ENCODE data around the gene GPT2.

GPT2 gene

DNA sequence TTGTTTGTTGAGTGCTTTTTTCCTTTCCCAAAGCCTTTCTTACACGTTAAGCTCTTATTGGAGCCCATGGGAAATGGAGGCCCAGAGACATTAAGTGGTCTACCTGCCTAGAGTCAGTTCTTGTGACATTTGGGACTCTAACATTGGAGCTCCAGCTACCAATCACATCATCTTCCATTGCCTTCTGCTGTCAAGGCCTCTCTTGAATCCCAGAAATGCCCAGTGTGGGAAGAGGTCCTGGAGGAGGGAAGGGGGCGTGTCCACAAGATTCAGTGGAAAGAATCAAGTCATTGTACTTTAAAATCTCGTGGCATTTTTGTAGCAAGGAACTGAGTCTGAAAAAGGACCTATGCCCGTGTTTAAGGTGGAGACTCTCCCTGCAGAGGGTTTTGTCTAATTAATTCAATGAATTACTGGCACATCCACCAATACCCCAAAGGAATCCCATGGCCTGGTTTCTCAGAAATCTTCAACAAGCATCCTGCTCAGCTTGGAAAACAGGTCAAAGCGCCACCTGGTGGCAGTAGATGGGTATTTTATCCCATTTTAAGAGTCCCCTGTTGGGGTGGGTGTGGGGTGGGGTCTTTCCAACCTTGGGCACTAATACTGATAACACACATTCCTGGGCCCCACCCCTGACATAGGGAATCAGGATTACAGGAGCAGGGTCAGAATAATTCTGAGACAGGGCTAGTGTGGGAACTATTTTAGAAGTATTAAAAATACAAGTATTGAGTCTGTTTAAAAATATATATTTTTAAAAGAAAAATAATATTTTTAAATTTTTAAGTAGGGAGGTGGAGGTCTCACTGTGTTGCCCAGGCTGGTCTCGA, 24.6 kb downstream of the GPT2 start:
- Histone ChIP-seq H3K36me3 (ENCODE audit: insufficient read depth, low read length) (peaks cover 57% of the 10 kb centered on the region), H3K4me3 (ENCODE audit: low read length) (no peak overlapping the region), H3K9me3 (ENCODE audit: low read length) (no peaks in the 10 kb centered on the region), H3K4me1 (ENCODE audit: insufficient read depth, low read length) (no peaks in the 10 kb centered on the region), H2AFZ (ENCODE audit: low read depth, low read length) (no peak overlapping the region), H3K27me3 (ENCODE audit: insufficient read depth, low read length) (no peaks in the 10 kb centered on the region)

DNA sequence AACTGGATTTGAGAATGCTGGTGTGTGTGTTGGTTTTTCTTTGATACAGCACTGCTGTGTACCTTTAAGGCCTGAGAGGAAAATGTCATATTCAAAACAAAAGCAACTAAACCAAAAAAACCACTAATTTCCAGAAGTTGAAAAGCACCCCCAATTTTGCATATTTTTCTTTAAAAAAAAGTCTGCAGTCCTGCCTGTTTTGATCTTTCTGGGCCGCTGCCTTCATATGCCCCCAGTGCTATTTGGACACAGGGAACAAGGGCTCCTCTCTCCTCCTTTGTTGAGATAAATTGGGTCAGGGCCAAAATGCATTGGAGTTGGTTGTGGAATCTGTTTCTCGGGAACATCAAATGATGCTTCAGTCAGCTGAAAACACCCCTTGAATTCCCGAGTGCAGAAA, 26.9 kb downstream of the GPT2 start:
- no peaks in the 10 kb centered on the region for H3K27me3 ChIP-seq (ENCODE audit: insufficient read depth, low read length)

DNA sequence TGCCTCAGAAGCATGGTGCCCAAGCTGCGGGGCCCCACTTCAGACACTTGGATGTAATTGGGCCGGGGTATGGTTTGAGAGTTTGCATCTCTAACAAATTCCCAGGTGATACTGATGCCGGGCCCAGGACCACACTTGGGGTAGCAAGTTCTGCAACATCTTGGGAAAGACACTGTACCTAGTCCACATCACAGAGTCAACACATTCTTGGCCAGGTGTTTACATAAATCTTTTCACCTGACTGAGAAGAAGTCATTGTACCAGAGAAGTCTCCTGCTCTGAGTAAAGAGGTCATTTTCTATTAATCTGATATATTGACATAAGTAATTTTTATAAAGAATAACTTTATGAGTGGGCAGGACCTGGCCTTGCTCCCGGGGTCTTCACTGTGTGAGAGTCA, 27.5 kb downstream of the GPT2 start:
- Histone ChIP-seq H3K36me3 (ENCODE audit: insufficient read depth, low read length) (peaks cover 64% of the 10 kb centered on the region), H3K9me3 (ENCODE audit: low read length) (no peaks in the 10 kb centered on the region), H3K4me1 (ENCODE audit: insufficient read depth, low read length) (no peaks in the 10 kb centered on the region), H3K4me3 (ENCODE audit: low read length) (no peak overlapping the region), H2AFZ (ENCODE audit: low read depth, low read length) (no peak overlapping the region), H3K27me3 (ENCODE audit: insufficient read depth, low read length) (no peaks in the 10 kb centered on the region)

More for the DNA sequence above, 26.9 kb downstream of the GPT2 start:
- no peak overlapping the region for H3K4me3 ChIP-seq (ENCODE audit: low read length)
- no peaks in the 10 kb centered on the region for H3K4me1 ChIP-seq (ENCODE audit: insufficient read depth, low read length)
- H3K9me3 ChIP-seq (ENCODE audit: low read length), result no peaks in the 10 kb centered on the region
- H2AFZ ChIP-seq (ENCODE audit: low read depth, low read length), result no peak overlapping the region
- H3K36me3 ChIP-seq (ENCODE audit: insufficient read depth, low read length), result peaks cover 65% of the 10 kb centered on the region

DNA sequence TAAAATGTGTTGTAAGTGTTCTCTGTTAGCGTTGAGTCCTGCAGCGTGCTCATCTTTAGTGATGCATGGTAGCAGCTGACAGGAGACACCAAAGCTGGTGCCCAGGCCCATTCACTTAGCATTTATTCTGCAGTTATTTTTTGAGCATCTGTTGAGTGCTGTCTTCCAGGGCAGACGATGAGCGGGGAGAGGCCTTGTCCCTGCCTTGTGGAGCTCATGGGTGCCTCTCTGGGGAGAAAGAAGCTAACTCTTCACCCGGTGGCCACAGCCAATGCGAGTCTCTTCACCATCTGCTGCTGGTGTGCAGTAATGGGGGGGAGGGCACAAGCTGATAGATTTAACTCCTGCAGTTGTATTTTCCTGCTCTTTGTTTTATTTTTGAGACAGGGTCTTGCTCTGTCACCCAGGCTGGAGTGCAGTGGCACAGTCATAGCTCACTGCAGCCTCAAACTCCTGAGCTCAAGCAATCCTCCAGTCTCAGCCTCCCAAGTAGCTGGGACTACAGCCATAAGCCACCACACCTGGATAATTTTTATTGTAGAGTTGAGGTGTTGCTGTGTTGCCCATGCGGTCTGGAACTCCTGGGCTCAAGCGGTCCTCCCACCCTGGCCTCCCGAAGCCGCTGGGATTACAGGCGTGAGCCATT, 30.5 kb downstream of the GPT2 start:
- no peaks in the 10 kb centered on the region for H3K4me1 ChIP-seq (ENCODE audit: insufficient read depth, low read length)
- no peak overlapping the region for H3K4me3 ChIP-seq (ENCODE audit: low read length)
- no peaks in the 10 kb centered on the region for H3K27me3 ChIP-seq (ENCODE audit: insufficient read depth, low read length)
- H3K9me3 ChIP-seq (ENCODE audit: low read length), result no peaks in the 10 kb centered on the region
- peaks cover 79% of the 10 kb centered on the region for H3K36me3 ChIP-seq (ENCODE audit: insufficient read depth, low read length)
- no peak overlapping the region for H2AFZ ChIP-seq (ENCODE audit: low read depth, low read length)

DNA sequence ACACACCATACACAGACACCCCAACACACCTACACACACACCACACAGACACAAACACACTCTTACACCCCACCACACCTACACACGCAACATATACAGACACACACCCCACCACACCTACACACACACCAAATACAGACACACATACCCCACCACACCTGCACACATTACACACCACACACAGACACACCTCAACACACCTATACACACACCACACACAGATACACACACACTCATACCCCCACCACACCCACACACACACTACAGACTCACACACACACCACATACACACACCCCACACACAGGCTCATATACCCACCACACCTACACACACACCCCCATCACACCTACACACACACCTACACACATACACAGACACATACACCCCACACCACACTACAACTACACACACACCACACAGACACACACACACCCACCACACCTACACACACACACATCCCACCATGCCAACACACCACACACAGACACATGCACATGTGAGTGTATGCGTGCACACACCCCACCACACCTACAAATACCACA, 31.4 kb downstream of the GPT2 start:
- Histone ChIP-seq H3K4me1 (ENCODE audit: insufficient read depth, low read length) (no peaks in the 10 kb centered on the region), H3K36me3 (ENCODE audit: insufficient read depth, low read length) (peaks cover 84% of the 10 kb centered on the region), H3K27me3 (ENCODE audit: insufficient read depth, low read length) (no peaks in the 10 kb centered on the region), H3K9me3 (ENCODE audit: low read length) (no peaks in the 10 kb centered on the region), H2AFZ (ENCODE audit: low read depth, low read length) (no peak overlapping the region), H3K4me3 (ENCODE audit: low read length) (no peak overlapping the region)

DNA sequence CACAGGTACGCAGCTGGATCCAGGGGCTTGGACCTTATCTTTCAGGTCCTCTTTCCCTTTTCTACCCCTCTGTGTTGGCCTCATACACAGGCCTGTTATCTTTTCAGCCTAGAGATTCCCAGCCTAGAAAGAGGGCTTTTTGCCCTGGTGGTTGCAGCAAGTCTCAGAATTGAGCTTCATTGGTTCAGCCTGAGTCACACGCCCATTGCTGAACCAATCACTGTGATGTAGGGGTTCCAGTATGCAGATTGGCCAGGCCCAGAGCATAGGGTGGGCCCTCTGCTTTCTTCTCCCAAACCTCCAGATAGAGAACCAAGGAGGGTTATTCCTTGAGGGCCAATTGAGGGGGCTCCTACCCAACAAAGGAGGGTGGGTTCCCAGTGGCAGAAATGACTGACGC, 32.8 kb downstream of the GPT2 start:
- Histone ChIP-seq H3K4me1 (ENCODE audit: insufficient read depth, low read length) (no peaks in the 10 kb centered on the region), H2AFZ (ENCODE audit: low read depth, low read length) (no peak overlapping the region), H3K4me3 (ENCODE audit: low read length) (no peak overlapping the region), H3K9me3 (ENCODE audit: low read length) (no peaks in the 10 kb centered on the region), H3K36me3 (ENCODE audit: insufficient read depth, low read length) (peaks cover 81% of the 10 kb centered on the region), H3K27me3 (ENCODE audit: insufficient read depth, low read length) (no peaks in the 10 kb centered on the region)

DNA sequence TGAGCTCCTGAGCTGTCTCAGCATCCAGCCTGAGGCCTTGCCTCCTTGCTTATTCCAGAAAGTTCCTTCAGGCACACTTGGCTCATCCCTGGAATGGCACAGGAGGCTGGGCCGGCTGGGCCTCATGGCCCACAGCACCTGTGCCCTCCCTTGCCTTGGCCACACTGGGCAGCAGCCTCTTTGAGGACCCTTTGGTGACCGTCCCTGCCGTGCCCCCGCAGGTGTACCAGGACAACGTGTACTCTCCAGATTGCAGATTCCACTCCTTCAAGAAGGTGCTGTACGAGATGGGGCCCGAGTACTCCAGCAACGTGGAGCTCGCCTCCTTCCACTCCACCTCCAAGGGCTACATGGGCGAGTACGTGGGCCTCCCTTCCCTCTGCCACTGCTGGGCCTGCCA, 34.2 kb downstream of the GPT2 start:
- Histone ChIP-seq H3K9me3 (ENCODE audit: low read length) (no peaks in the 10 kb centered on the region), H3K4me3 (ENCODE audit: low read length) (no peak overlapping the region), H3K4me1 (ENCODE audit: insufficient read depth, low read length) (no peaks in the 10 kb centered on the region), H3K36me3 (ENCODE audit: insufficient read depth, low read length) (peaks cover 83% of the 10 kb centered on the region), H2AFZ (ENCODE audit: low read depth, low read length) (no peak overlapping the region), H3K27me3 (ENCODE audit: insufficient read depth, low read length) (no peaks in the 10 kb centered on the region)

DNA sequence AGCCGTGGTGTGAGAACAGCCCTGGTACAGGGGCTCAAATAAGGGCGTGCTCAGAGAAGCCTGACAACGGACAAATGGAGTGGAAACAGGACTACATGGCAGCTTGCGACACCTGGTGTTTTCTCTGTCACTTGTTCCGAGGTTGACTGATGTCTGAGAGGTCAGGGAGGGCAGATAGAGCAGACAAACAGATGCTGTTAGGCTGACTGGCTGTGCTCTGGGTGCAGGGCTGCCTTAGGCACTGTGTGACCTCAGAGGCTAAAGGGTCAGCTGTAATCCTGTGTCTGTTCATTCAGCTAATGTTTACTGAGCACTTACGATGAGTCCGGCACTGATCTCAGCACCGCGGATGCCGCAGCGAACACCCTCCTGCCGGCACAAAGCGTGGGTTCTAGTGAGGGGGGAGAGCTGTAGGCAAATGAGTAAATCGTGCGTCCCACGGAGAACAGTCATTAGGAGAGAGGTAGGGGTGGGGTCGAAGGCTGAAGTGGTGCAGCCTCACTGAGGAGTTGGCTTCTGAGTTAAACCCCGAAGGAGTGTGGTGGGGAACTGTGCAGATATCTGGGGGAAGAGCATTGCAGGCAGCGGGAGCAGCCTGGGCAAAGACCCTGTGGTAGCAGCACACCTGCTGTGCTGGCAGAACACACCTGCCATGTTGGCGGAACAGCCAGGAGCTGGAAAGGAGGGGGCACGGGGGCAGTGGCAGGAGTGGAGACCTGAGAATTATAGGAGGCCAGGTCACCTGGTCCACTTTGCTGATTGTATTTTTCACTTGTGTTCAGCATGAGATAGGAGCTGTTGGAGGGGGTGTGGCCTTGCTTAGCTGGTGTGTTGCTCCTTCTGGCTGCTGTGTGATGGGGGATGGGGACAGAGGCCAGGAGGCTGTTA, 35.0 kb downstream of the GPT2 start:
- H3K9me3 ChIP-seq (ENCODE audit: low read length), result no peaks in the 10 kb centered on the region
- H3K4me3 ChIP-seq (ENCODE audit: low read length), result no peak overlapping the region
- H3K36me3 ChIP-seq (ENCODE audit: insufficient read depth, low read length), result peaks cover 84% of the 10 kb centered on the region

DNA sequence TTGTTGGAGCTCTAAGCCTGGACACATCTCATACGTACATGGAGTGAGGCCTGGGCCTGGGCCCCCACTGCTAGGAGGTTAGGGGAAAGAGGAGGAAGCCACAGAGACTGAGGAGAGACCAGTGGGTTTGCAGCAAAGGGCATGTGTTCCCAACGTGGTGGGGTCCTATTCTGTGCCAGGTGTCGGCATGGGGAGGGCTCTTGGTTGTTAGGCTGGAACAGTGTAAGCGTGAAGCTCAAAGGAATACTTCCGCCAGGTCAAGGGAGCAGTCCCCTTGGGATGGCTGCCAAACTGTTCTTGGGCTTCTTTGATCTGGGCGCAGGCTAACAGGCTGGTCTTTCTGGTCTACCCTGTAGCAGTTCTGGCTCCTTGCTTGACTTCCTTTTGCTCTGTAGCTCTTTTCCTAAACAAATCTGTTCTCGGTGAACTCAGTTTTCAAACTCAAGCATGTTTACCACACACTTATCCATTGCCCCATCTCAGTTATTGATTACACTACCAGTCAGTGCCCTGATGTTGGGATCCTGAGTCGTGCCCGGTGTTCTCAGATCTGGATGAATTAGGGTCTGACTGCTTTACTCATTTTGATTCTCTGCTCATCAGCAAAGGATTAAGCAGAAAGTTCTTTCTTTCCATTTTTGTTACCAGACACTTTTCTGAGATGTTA, 36.4 kb downstream of the GPT2 start:
- Histone ChIP-seq H2AFZ (ENCODE audit: low read depth, low read length) (no peak overlapping the region), H3K4me3 (ENCODE audit: low read length) (no peak overlapping the region), H3K4me1 (ENCODE audit: insufficient read depth, low read length) (no peaks in the 10 kb centered on the region), H3K9me3 (ENCODE audit: low read length) (no peaks in the 10 kb centered on the region), H3K27me3 (ENCODE audit: insufficient read depth, low read length) (no peaks in the 10 kb centered on the region), H3K36me3 (ENCODE audit: insufficient read depth, low read length) (peaks cover 86% of the 10 kb centered on the region)

More for the DNA sequence above, 35.0 kb downstream of the GPT2 start:
- Histone ChIP-seq H2AFZ (ENCODE audit: low read depth, low read length) (no peak overlapping the region), H3K27me3 (ENCODE audit: insufficient read depth, low read length) (no peaks in the 10 kb centered on the region), H3K4me1 (ENCODE audit: insufficient read depth, low read length) (no peaks in the 10 kb centered on the region)

DNA sequence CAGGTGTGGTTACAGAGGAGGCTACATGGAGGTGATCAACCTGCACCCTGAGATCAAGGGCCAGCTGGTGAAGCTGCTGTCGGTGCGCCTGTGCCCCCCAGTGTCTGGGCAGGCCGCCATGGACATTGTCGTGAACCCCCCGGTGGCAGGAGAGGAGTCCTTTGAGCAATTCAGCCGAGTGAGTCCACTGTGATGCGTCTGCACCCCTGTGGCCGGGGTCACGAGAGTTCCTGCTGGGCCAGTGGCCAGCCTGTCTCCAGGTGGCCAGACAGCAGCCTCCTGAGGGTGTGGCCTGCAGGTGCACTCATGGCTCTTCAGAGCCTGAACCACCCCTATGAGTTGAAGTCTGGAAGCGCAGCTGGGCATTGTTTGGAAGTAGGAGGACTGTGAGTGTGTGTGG, 38.1 kb downstream of the GPT2 start:
- Histone ChIP-seq H3K36me3 (ENCODE audit: insufficient read depth, low read length) (peaks cover 83% of the 10 kb centered on the region), H3K27me3 (ENCODE audit: insufficient read depth, low read length) (no peaks in the 10 kb centered on the region), H3K9me3 (ENCODE audit: low read length) (no peaks in the 10 kb centered on the region), H3K4me1 (ENCODE audit: insufficient read depth, low read length) (no peaks in the 10 kb centered on the region), H3K4me3 (ENCODE audit: low read length) (no peak overlapping the region), H2AFZ (ENCODE audit: low read depth, low read length) (no peak overlapping the region)

DNA sequence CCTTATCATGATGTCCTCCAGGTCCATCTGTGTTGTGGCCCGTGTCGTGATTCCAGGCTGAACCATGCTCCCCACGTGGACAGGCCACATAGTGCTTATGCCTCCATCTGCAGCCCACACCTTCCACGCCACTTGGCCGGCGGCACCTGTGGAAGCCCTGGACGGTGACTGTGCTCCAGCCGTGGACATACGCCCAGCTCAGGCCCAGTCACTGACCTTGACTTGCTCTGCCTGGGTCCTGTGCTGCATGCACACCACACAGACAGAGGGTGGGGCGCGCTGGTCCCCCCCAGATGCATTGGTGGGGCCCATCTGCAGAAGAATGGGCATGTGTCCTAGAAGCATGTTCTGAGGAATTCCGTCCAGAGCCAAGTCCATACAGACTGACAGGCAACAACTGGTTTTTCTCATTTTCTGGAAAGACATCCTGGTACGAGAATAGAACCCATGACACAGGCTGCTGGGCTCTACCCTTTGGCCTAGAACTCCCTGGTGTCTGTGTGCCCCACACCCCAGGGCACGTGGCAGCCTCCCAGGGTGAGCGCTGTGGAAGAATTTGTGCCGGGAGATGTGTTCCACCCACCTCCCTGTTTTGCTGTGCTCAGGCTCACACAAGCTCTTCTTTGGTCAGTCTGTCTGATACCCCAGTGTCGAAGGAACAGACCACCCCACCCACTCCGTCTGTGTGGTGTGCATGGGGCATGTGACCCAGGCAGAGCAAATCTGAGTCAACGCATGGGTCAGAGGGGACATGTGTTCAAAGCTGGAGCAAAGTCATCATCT, 39.5 kb downstream of the GPT2 start:
- no peak overlapping the region for H2AFZ ChIP-seq (ENCODE audit: low read depth, low read length)
- no peaks in the 10 kb centered on the region for H3K27me3 ChIP-seq (ENCODE audit: insufficient read depth, low read length)
- no peaks in the 10 kb centered on the region for H3K9me3 ChIP-seq (ENCODE audit: low read length)
- no peaks in the 10 kb centered on the region for H3K4me1 ChIP-seq (ENCODE audit: insufficient read depth, low read length)
- peaks cover 82% of the 10 kb centered on the region for H3K36me3 ChIP-seq (ENCODE audit: insufficient read depth, low read length)
- no peak overlapping the region for H3K4me3 ChIP-seq (ENCODE audit: low read length)

DNA sequence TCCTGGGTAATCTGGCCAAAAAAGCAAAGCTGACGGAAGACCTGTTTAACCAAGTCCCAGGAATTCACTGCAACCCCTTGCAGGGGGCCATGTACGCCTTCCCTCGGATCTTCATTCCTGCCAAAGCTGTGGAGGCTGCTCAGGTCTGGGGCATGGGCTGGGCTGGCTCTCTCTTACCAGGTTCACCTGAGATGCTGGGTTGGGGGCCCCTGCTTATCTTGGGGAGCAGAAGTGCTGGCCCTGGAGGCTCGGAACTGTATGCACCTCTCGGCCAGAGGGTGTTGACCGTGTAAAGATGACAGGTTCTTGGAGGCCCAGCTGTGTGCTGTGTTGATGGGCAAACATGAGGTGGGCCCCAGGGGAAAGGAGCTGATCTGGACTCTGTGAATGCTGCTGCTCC, 40.2 kb downstream of the GPT2 start:
- H3K4me3 ChIP-seq (ENCODE audit: low read length), result no peak overlapping the region
- no peaks in the 10 kb centered on the region for H3K4me1 ChIP-seq (ENCODE audit: insufficient read depth, low read length)
- no peaks in the 10 kb centered on the region for H3K27me3 ChIP-seq (ENCODE audit: insufficient read depth, low read length)
- H3K9me3 ChIP-seq (ENCODE audit: low read length), result no peaks in the 10 kb centered on the region
- no peak overlapping the region for H2AFZ ChIP-seq (ENCODE audit: low read depth, low read length)
- H3K36me3 ChIP-seq (ENCODE audit: insufficient read depth, low read length), result peaks cover 83% of the 10 kb centered on the region
